MM.1S (cell line): ENCODE results near the gene ANKRD10.
"Not testable (repeated sequence)": the region's sequence is repeated elsewhere in the genome, so short reads cannot be mapped to it uniquely, and the experiment has no call there.

ENCODE experiments used
- DNase-seq: peaks from one replicate; pipeline ENCODE4 v3.0.0-alpha.2; 2015
- H2AFZ ChIP-seq: fragments of 300-600 bp; sonication (generic); 2 replicates; pipeline ENCODE4 v1.6.0; 2016; ENCODE audit warnings: antibody characterized with exemption, low read length
- H3F3A ChIP-seq: fragments of 300-600 bp; sonication (generic); 2 replicates; pipeline ENCODE4 v1.6.1; 2016; ENCODE audit warnings: mild to moderate bottlenecking, antibody characterized with exemption, low read length, moderate library complexity, mixed read lengths; ENCODE audit not compliant: insufficient read depth
- H3K27ac ChIP-seq: fragments of 300-600 bp; sonication (generic); 2 replicates; pipeline ENCODE4 v1.5.1; 2016; ENCODE audit warnings: mild to moderate bottlenecking, low read length
- H3K27me3 ChIP-seq: fragments of 300-600 bp; sonication (generic); replicated peaks from 2 replicates; pipeline ENCODE4 v1.6.0; 2016; ENCODE audit warnings: low read length; ENCODE audit not compliant: insufficient read depth
- H3K36me3 ChIP-seq: fragments of 300-600 bp; sonication (generic); replicated peaks from 2 replicates; pipeline ENCODE4 v1.6.1; 2016; ENCODE audit warnings: mild to moderate bottlenecking, low read length, mixed read lengths; ENCODE audit not compliant: insufficient read depth
- H3K4me1 ChIP-seq: fragments of 300-600 bp; sonication (generic); 2 replicates; pipeline ENCODE4 v1.6.1; 2016; ENCODE audit warnings: low read length, mixed read lengths
- H3K4me2 ChIP-seq: fragments of 300-600 bp; sonication (generic); 2 replicates; pipeline ENCODE4 v1.6.0; 2016; ENCODE audit warnings: low read depth, low read length
- H3K4me3 ChIP-seq: fragments of 300-600 bp; sonication (generic); 2 replicates; pipeline ENCODE4 v1.5.1; 2016; ENCODE audit warnings: low read length, mixed read lengths
- H3K79me2 ChIP-seq: fragments of 300-600 bp; sonication (generic); 2 replicates; pipeline ENCODE4 v1.6.1; 2016; ENCODE audit warnings: mixed run types, low read length, mixed read lengths
- H3K9ac ChIP-seq: fragments of 300-600 bp; sonication (generic); 2 replicates; pipeline ENCODE4 v1.6.1; 2016; ENCODE audit warnings: low read length, mixed read lengths
- H3K9me2 ChIP-seq: fragments of 300-600 bp; sonication (generic); replicated peaks from 2 replicates; pipeline ENCODE4 v1.6.1; 2016; ENCODE audit warnings: mild to moderate bottlenecking, low read length, mixed read lengths; ENCODE audit not compliant: insufficient read depth
- H3K9me3 ChIP-seq: fragments of 300-600 bp; sonication (generic); replicated peaks from 2 replicates; pipeline ENCODE4 v1.6.1; 2016; ENCODE audit warnings: mild to moderate bottlenecking, low read length, mixed read lengths; ENCODE audit not compliant: insufficient read depth
- H4K20me1 ChIP-seq: fragments of 300-600 bp; sonication (generic); 2 replicates; pipeline ENCODE4 v1.6.1; 2016; ENCODE audit warnings: mild to moderate bottlenecking, low read length, moderate library complexity, mixed read lengths; ENCODE audit not compliant: insufficient read depth
- EZH2 ChIP-seq: fragments of 300-600 bp; sonication (generic); optimal IDR thresholded peaks from 2 replicates; pipeline ENCODE3; 2017; ENCODE audit warnings: low read depth, mild to moderate bottlenecking, antibody characterized with exemption, low read length, mixed read lengths
- EZH2phosphoT487 ChIP-seq: fragments of 300-600 bp; sonication (generic); IDR thresholded peaks from 2 replicates; pipeline ENCODE4 v1.6.1; 2018; ENCODE audit warnings: antibody characterized with exemption, low read length
- TF ChIP-seq, protein P1 (sequence below): fragments of 300-600 bp; sonication (generic); IDR thresholded peaks from 2 replicates; pipeline ENCODE4 v1.5.1; 2016; ENCODE audit warnings: antibody characterized with exemption, low read length, mixed read lengths

ANKRD10 gene

DNA sequence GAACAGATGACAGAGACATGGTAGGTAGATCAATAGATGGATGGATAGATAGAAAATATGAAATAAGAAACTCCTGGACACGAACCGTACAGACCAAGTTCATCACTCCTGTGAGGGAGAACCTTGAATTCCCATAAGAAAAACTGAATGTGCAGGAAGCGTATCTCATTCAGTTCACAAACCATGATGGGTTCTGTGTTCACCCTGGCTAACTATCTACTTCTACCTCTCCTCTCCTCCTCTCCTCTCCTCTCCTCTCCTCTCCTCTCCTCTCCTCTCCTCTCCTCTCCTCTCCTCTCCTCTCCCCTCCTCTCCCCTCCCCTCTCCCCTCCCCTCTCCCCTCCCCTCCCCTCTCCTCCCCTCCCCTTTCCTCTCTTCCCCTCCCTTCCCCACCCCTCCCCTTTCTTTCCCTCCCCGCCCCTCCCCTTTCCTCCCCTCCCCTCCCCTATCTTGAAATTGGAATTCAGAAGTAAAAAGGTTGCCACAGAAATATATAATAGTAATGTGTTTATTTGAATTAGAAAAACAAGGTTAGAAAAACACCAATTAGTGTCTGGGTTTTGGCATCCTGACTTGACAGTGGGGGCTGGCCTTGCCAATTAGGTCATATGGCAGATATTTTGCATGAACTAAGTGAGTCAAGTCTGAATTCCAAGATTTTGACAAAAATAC is 75.9 kb downstream of the ANKRD10 start:
- Histone ChIP-seq H3K9ac (no peak overlapping the region), H3K27ac (no peak overlapping the region), H3K27me3 (no peaks in the 10 kb centered on the region), H3K4me2 (no peak overlapping the region), H2AFZ (no peak overlapping the region), H3F3A (no peaks in the 10 kb centered on the region), H3K9me2 (no peaks in the 10 kb centered on the region), H3K4me1 (no peaks in the 10 kb centered on the region), H3K36me3 (no peaks in the 10 kb centered on the region), H3K4me3 (no peak overlapping the region), H4K20me1 (no peaks in the 10 kb centered on the region), H3K9me3 (no peaks in the 10 kb centered on the region), H3K79me2 (no peaks in the 10 kb centered on the region)
- TF ChIP-seq EZH2 (no peak), EZH2phosphoT487 (no peak)
- TF ChIP-seq, protein P1, sequence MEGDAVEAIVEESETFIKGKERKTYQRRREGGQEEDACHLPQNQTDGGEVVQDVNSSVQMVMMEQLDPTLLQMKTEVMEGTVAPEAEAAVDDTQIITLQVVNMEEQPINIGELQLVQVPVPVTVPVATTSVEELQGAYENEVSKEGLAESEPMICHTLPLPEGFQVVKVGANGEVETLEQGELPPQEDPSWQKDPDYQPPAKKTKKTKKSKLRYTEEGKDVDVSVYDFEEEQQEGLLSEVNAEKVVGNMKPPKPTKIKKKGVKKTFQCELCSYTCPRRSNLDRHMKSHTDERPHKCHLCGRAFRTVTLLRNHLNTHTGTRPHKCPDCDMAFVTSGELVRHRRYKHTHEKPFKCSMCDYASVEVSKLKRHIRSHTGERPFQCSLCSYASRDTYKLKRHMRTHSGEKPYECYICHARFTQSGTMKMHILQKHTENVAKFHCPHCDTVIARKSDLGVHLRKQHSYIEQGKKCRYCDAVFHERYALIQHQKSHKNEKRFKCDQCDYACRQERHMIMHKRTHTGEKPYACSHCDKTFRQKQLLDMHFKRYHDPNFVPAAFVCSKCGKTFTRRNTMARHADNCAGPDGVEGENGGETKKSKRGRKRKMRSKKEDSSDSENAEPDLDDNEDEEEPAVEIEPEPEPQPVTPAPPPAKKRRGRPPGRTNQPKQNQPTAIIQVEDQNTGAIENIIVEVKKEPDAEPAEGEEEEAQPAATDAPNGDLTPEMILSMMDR = no peak
- DNase-seq = no peak

DNA sequence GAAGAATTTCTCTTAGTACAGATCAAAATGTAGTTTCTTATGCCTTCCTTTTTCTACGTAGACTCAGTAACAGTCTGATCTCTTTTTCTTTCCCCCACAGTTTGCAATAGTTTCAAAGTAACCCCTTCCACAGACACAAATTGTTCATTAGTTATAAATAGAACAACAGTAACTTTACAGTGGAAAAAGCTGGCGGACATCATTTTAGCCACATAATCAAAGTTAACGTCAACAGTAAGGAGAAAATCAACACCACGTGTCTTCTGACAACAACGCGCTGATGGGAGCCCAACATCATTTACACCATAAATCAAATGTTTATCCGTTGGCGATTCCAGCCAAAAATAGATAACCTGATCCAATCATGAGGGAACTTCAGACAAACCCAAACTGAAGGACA is 76.8 kb downstream of the ANKRD10 start:
- DNase-seq = no peak
- no peaks in the 10 kb centered on the region for H3K27me3 ChIP-seq
- H3K36me3 ChIP-seq = no peaks in the 10 kb centered on the region
- no peaks in the 10 kb centered on the region for H3K4me1 ChIP-seq
- H3K9ac ChIP-seq = no peak overlapping the region
- no peak for TF ChIP-seq EZH2phosphoT487
- TF ChIP-seq EZH2 = no peak
- TF ChIP-seq, protein P1 = no peak
- H3K9me2 ChIP-seq = no peaks in the 10 kb centered on the region
- H3K4me2 ChIP-seq = no peak overlapping the region
- no peaks in the 10 kb centered on the region for H3F3A ChIP-seq
- H2AFZ ChIP-seq = no peak overlapping the region
- no peaks in the 10 kb centered on the region for H3K79me2 ChIP-seq
- H3K9me3 ChIP-seq = no peaks in the 10 kb centered on the region
- H4K20me1 ChIP-seq = no peaks in the 10 kb centered on the region
- H3K4me3 ChIP-seq = no peak overlapping the region
- no peak overlapping the region for H3K27ac ChIP-seq

DNA sequence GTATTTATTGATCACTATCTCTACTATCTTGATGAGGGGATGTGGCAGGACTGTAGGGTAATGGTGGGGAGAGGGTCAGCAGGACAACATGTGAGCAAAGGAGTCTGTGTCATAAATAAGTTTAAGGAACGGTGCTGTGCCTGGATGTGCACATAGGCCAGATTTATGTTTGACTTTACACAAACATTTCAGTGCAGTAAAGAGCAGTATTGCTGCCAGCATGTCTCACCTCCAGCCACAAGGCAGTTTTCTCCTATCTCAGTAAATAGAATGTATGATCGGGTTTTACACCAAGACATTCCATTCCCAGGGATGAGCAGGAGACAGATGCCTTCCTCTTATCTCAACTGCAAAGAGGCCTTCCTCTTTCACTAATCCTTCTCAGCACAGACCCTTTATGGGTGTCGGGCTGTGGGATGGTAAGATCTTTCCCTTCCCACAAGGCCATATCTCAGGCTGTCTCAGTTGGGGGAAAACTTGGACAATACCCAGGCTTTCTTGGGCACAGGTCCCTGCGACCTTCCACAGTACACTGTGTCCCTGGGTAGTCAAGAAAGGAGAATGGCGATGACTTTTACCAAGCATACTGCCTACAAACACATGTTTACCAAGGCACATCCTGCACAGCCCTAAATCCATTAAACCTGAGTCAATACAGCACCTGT is 77.3 kb downstream of the ANKRD10 start:
- H3K27me3 ChIP-seq, H2AFZ ChIP-seq, H3K4me1 ChIP-seq: not testable (repeated sequence)

DNA sequence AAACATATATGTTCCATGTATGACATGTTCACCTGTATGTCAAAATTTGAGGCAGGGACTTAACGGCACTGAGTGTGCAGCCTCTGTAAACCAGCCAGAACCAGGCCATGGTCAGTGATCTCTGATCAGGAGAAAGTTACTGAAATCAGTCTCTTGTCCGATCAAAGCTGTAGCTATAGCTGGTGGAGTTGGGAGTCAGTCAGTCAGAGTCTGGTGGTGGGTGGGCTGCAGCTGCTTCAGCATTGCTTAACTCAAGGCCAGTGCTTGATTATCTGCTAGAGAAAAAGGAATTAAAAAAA is 78.3 kb downstream of the ANKRD10 start:
- Histone ChIP-seq H3K9ac (no peak overlapping the region), H3K79me2 (no peaks in the 10 kb centered on the region), H3K9me2 (no peaks in the 10 kb centered on the region), H2AFZ (no peak overlapping the region), H3K4me3 (no peak overlapping the region), H3F3A (no peaks in the 10 kb centered on the region), H3K4me1 (no peaks in the 10 kb centered on the region), H4K20me1 (no peaks in the 10 kb centered on the region), H3K4me2 (no peak overlapping the region), H3K27me3 (no peaks in the 10 kb centered on the region), H3K36me3 (no peaks in the 10 kb centered on the region), H3K27ac (no peak overlapping the region), H3K9me3 (no peaks in the 10 kb centered on the region)
- TF ChIP-seq EZH2phosphoT487 (no peak), EZH2 (no peak)
- TF ChIP-seq, protein P1 = no peak
- no peak for DNase-seq

More for the DNA sequence above, 77.3 kb downstream of the ANKRD10 start:
- not testable (repeated sequence) for H3F3A ChIP-seq, H3K36me3 ChIP-seq, H3K4me3 ChIP-seq, H4K20me1 ChIP-seq, H3K9me2 ChIP-seq, H3K4me2 ChIP-seq, DNase-seq, H3K9ac ChIP-seq, H3K27ac ChIP-seq, H3K9me3 ChIP-seq, H3K79me2 ChIP-seq
